ENCODE data around the gene BABAM2. TPM values are rescaled to one million over a fixed set of nuclear protein-coding genes. Genes with fewer than 3 reads are reported as not detected.
A peak's percentile ranks its signal among the peaks of the same experiment; 100 is the strongest.
"Not testable (repeated sequence)": the region's sequence is repeated elsewhere in the genome, so short reads cannot be mapped to it uniquely, and the experiment has no call there.

The BABAM2 gene
- total RNA-seq, 1 donor, result 42.0 TPM

DNA sequence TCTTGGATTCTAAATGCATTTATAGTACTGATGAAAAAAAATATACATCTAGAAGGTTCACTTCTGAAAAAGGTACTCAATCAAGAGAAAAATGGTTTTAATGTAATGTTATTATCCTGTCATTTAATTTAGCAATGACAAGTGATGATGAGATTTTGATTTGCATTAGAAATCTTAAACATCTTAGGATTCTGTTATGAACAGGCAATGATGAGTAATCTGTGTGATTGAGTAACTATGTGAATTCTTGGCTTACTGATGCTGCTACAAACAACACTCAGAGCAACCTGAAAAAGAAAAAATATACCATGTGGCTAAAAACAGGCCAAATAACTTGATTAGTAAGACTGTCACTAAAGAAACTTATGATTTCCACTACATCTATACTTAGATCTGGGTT lies 30.4 kb upstream of the BABAM2 start:
- H3K27ac ChIP-seq (ENCODE audit: low read depth, low read length), result peak overlapping the region; percentile 51
- no peak overlapping the region for H2AFZ ChIP-seq (ENCODE audit: low read length)
- no peak overlapping the region for H3K4me2 ChIP-seq (ENCODE audit: insufficient read depth, low read length)

DNA sequence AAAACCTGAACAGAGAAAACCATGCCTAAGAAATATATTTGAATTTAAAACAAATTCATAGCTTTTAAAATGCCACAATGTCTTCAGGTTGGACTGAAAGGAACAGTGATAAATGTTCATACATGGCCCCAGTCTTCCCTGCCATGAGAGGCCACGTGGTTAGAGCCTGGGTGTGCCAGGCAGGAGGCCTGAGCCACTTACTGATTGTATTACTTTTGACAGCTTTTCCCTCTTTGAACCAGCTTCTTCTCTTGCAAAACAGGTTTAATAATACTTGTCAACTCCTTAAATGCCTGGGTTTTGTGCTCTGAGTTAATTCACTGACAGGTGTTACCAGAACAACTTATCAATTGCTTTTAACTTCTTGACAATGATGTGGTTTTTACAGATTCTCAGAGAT lies 27.4 kb upstream of the BABAM2 start:
- no peaks in the 10 kb centered on the region for H3K27me3 ChIP-seq (ENCODE audit: insufficient read depth, low read length)
- no peak overlapping the region for H3K4me2 ChIP-seq (ENCODE audit: insufficient read depth, low read length)
- no peaks in the 10 kb centered on the region for H4K20me1 ChIP-seq (ENCODE audit: insufficient read depth, low read length)
- H3K79me2 ChIP-seq (ENCODE audit: insufficient read depth, low read length), result no peaks in the 10 kb centered on the region
- H2AFZ ChIP-seq (ENCODE audit: low read length), result no peak overlapping the region
- DNase-seq (ENCODE audit: insufficient read length, low spot score, missing footprints), result no peak
- H3K9me3 ChIP-seq (ENCODE audit: low read depth, low read length), result no peaks in the 10 kb centered on the region
- TF ChIP-seq, protein P1, sequence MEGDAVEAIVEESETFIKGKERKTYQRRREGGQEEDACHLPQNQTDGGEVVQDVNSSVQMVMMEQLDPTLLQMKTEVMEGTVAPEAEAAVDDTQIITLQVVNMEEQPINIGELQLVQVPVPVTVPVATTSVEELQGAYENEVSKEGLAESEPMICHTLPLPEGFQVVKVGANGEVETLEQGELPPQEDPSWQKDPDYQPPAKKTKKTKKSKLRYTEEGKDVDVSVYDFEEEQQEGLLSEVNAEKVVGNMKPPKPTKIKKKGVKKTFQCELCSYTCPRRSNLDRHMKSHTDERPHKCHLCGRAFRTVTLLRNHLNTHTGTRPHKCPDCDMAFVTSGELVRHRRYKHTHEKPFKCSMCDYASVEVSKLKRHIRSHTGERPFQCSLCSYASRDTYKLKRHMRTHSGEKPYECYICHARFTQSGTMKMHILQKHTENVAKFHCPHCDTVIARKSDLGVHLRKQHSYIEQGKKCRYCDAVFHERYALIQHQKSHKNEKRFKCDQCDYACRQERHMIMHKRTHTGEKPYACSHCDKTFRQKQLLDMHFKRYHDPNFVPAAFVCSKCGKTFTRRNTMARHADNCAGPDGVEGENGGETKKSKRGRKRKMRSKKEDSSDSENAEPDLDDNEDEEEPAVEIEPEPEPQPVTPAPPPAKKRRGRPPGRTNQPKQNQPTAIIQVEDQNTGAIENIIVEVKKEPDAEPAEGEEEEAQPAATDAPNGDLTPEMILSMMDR (IDR thresholded peaks at IDR 0.05; ENCODE audit: extremely low read depth, low read depth, low read length), result no peak
- H3K4me1 ChIP-seq (ENCODE audit: insufficient read depth, low read length), result peaks cover 10% of the 10 kb centered on the region
- H3K27ac ChIP-seq (ENCODE audit: low read depth, low read length), result no peak overlapping the region
- H3K36me3 ChIP-seq (ENCODE audit: insufficient read depth, low read length), result no peaks in the 10 kb centered on the region
- no peak overlapping the region for H3K4me3 ChIP-seq (ENCODE audit: insufficient read depth, low read length)

More for the DNA sequence above, 30.4 kb upstream of the BABAM2 start:
- Histone ChIP-seq H3K36me3 (ENCODE audit: insufficient read depth, low read length) (no peaks in the 10 kb centered on the region), H3K4me3 (ENCODE audit: insufficient read depth, low read length) (no peak overlapping the region), H3K9me3 (ENCODE audit: low read depth, low read length) (no peaks in the 10 kb centered on the region), H3K4me1 (ENCODE audit: insufficient read depth, low read length) (peaks cover 27% of the 10 kb centered on the region), H3K79me2 (ENCODE audit: insufficient read depth, low read length) (no peaks in the 10 kb centered on the region), H4K20me1 (ENCODE audit: insufficient read depth, low read length) (no peaks in the 10 kb centered on the region), H3K27me3 (ENCODE audit: insufficient read depth, low read length) (no peaks in the 10 kb centered on the region)
- DNase-seq (ENCODE audit: insufficient read length, low spot score, missing footprints), result peak; percentile 26
- TF ChIP-seq, protein P1 (IDR thresholded peaks at IDR 0.05; ENCODE audit: extremely low read depth, low read depth, low read length), result no peak

DNA sequence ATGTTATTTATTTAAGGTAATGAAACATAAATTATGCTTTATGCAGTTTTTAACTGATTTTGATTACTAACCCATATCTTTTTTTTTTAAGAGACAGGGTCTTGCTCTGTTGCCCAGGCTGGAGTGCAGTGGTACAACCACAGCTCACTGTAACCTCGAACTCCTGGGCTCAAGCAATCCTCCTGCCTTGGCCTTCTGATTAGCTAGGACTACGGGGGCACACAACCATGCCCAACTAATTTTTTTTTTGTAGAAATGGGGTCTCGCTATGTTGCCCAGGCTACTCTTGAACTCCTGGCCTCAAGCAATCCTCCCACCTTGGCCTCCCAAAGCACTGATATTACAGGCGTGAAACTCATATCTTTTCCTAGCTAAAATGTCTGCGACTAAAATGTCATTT lies 26.6 kb upstream of the BABAM2 start:
- H3K79me2 ChIP-seq (ENCODE audit: insufficient read depth, low read length); H3K4me1 ChIP-seq (ENCODE audit: insufficient read depth, low read length); H3K27me3 ChIP-seq (ENCODE audit: insufficient read depth, low read length); H2AFZ ChIP-seq (ENCODE audit: low read length); H3K4me2 ChIP-seq (ENCODE audit: insufficient read depth, low read length); H4K20me1 ChIP-seq (ENCODE audit: insufficient read depth, low read length); H3K4me3 ChIP-seq (ENCODE audit: insufficient read depth, low read length); H3K36me3 ChIP-seq (ENCODE audit: insufficient read depth, low read length); H3K9me3 ChIP-seq (ENCODE audit: low read depth, low read length); H3K27ac ChIP-seq (ENCODE audit: low read depth, low read length); DNase-seq (ENCODE audit: insufficient read length, low spot score, missing footprints): not testable (repeated sequence)

DNA sequence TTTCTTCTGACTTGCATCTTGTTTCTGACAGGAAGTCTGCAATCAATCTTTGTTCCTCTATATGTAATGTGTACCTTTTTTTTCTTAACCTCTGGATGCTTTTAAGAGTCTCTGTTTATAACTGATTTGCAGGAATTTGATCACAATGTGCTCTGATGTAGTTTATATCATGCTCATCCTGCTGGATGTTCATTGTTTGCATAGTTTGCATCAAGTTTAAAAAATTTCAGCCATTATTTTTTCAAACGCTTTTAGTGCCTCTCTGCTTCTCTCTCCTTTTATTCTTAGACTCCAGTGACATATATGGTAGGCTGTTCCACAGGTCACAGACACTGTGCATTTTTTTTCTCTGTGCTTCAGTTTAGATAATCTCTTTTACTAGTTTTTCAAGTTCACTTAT lies 24.3 kb upstream of the BABAM2 start:
- Histone ChIP-seq H3K4me3 (ENCODE audit: insufficient read depth, low read length) (no peak overlapping the region), H3K9me3 (ENCODE audit: low read depth, low read length) (no peaks in the 10 kb centered on the region), H3K4me2 (ENCODE audit: insufficient read depth, low read length) (no peak overlapping the region), H4K20me1 (ENCODE audit: insufficient read depth, low read length) (no peaks in the 10 kb centered on the region), H3K27ac (ENCODE audit: low read depth, low read length) (no peak overlapping the region), H3K36me3 (ENCODE audit: insufficient read depth, low read length) (no peaks in the 10 kb centered on the region), H3K27me3 (ENCODE audit: insufficient read depth, low read length) (no peaks in the 10 kb centered on the region), H3K79me2 (ENCODE audit: insufficient read depth, low read length) (no peaks in the 10 kb centered on the region), H2AFZ (ENCODE audit: low read length) (no peak overlapping the region), H3K4me1 (ENCODE audit: insufficient read depth, low read length) (no peaks in the 10 kb centered on the region)
- no peak for DNase-seq (ENCODE audit: insufficient read length, low spot score, missing footprints)
- TF ChIP-seq, protein P1 (IDR thresholded peaks at IDR 0.05; ENCODE audit: extremely low read depth, low read depth, low read length), result no peak

All from osteoblast (primary cell).